Measurements from ENCODE around the gene ABCC1.

- TF ChIP-seq CTCF (IDR thresholded peaks at IDR 0.05) (no peak), POLR2A (IDR thresholded peaks at IDR 0.05) (no peak)
These were observed 188.7 kb downstream of the ABCC1 start for GRCh38 chr16:16138034-16138635.
